Thyroid gland (tissue), 4 donors: ENCODE measurements around the gene SOD3. TPM values are rescaled to one million over a fixed set of nuclear protein-coding genes. Genes with fewer than 3 reads are reported as not detected.

ENCODE experiments used
- DNase-seq, 2 donors: peaks; one replicate each; pipeline ENCODE4 v3.0.0-alpha.2; 2019
- H3K27ac ChIP-seq, 3 donors: fragments of 200-600 bp; sonication (generic); 1 replicate in 2 of 3; 2 replicates in 1 of 3; pipeline ENCODE4 v1.5.1; 2016 to 2019; ENCODE audit warnings: mild to moderate bottlenecking in 1 of 3, moderate library complexity in 1 of 3
- H3K27me3 ChIP-seq: fragments of 200-600 bp; sonication (generic); one replicate; pipeline ENCODE4 v1.5.1; 2019
- H3K36me3 ChIP-seq, 2 donors: fragments of 200-600 bp; sonication (generic); one replicate each; pipeline ENCODE4 v1.5.1; 2016 to 2019
- H3K4me1 ChIP-seq, 2 donors: fragments of 200-600 bp; sonication (generic); one replicate each; pipeline ENCODE4 v1.5.1; 2017 to 2019
- H3K4me3 ChIP-seq, 3 donors: fragments of 200-600 bp; sonication (generic); replicated peaks in 1 of 3; 1 replicate in 2 of 3; 2 replicates in 1 of 3; pipeline ENCODE4 v1.5.1; 2016; ENCODE audit warnings: mild to moderate bottlenecking in 1 of 3
- H3K9me3 ChIP-seq: fragments of 200-600 bp; sonication (generic); one replicate; pipeline ENCODE4 v1.5.1; 2017
- CTCF ChIP-seq, 6 experiments: fragments of 200-600 bp in 3 of 6; fragments of 450-650 bp in 3 of 6; sonication (generic) in 3 of 6; IDR thresholded peaks; one replicate each; pipeline ENCODE4 v1.5.1; 2016 to 2019; ENCODE audit warnings: antibody characterized with exemption in 6 of 6, mild to moderate bottlenecking in 2 of 6, inconsistent platforms in 1 of 6, moderate library complexity in 1 of 6
- POLR2A ChIP-seq, 2 donors: fragments of 450-650 bp; IDR thresholded peaks; one replicate each; pipeline ENCODE4 v1.6.1; 2017; ENCODE audit warnings: antibody characterized with exemption in 2 of 2, mild to moderate bottlenecking in 2 of 2, moderate library complexity in 1 of 2
- WGBS, 2 donors: methylation state at CpG; one replicate each; pipeline ENCODE4 v1.1.5; 2017; 5-methylcytosine and 5-hydroxymethylcytosine counted together
- intact Hi-C: fragments of 100-400 bp; cut with DNase I; formaldehyde crosslinking; loops from one replicate; pipeline ENCODE4 v1.15.1; 2023
- total RNA-seq, 4 donors: library from RNA; depleted of rRNA; stranded (reverse); fragments of >200 nt; gene quantifications; one replicate each; pipeline ENCODE4 v1.2.3, GENCODE V29; 2016

The SOD3 gene
- total RNA-seq, 4 donors from 2014 or later, result 140 to 215 (median 162) TPM

GRCh38 chr4:24792552-24792951 is 2.8 kb upstream of the SOD3 start:
- Histone ChIP-seq H3K27ac (no peak overlapping the region), H3K27me3 (no peaks in the 10 kb centered on the region), H3K36me3 (no peaks in the 10 kb centered on the region), H3K4me1 (peaks cover 10 to 25% of the 10 kb centered on the region in 2 donors), H3K9me3 (no peaks in the 10 kb centered on the region), H3K4me3 (no peak overlapping the region)
- 80 to 84% methylated on average over 4 of the region's 4 CpGs for WGBS, 2 donors
- no peak for DNase-seq
- TF ChIP-seq CTCF (IDR thresholded peaks at IDR 0.05), result no peak
- intact Hi-C loops, result loop anchor here (10.0 kb wide), 1 partner anchor 122 kb away; the partner anchor contains the start of gene CCDC149

- TF ChIP-seq POLR2A (IDR thresholded peaks at IDR 0.05), result no peak
- TF ChIP-seq CTCF (IDR thresholded peaks at IDR 0.05), result peak in 3 of 6 experiments; percentile 5 to 20 (median 10)
- Histone ChIP-seq H3K4me3 (no peak overlapping the region), H3K9me3 (no peaks in the 10 kb centered on the region), H3K36me3 (no peaks in the 10 kb centered on the region), H3K4me1 (peaks cover 10 to 25% of the 10 kb centered on the region in 2 donors), H3K27ac (peak overlapping the region in 1 of 3 donors; percentile 90), H3K27me3 (no peaks in the 10 kb centered on the region)
- intact Hi-C loops, result loop anchor here (10.0 kb wide), 1 partner anchor 121 kb away; the partner anchor contains the start of gene CCDC149
- 82 to 85% methylated on average over 8 of the region's 8 CpGs for WGBS, 2 donors
- no peak for DNase-seq
Measured at GRCh38 chr4:24793219-24794005, 2.0 kb upstream of the SOD3 start.

GRCh38 chr4:24794051-24794450 is 1.3 kb upstream of the SOD3 start:
- TF ChIP-seq CTCF (IDR thresholded peaks at IDR 0.05) (no peak), POLR2A (IDR thresholded peaks at IDR 0.05) (no peak)
- H3K27ac ChIP-seq, result peak overlapping the region; percentile 0 to 91 (median 90)
- no peaks in the 10 kb centered on the region for H3K27me3 ChIP-seq
- DNase-seq, result no peak
- intact Hi-C loops, result loop anchor here (10.0 kb wide), 1 partner anchor 121 kb away; the partner anchor contains the start of gene CCDC149
- peaks cover 10 to 25% of the 10 kb centered on the region in 2 donors for H3K4me1 ChIP-seq
- H3K4me3 ChIP-seq, result no peak overlapping the region
- no peaks in the 10 kb centered on the region for H3K36me3 ChIP-seq
- 69 to 80% methylated on average over 4 of the region's 4 CpGs for WGBS, 2 donors
- H3K9me3 ChIP-seq, result no peaks in the 10 kb centered on the region

DNA sequence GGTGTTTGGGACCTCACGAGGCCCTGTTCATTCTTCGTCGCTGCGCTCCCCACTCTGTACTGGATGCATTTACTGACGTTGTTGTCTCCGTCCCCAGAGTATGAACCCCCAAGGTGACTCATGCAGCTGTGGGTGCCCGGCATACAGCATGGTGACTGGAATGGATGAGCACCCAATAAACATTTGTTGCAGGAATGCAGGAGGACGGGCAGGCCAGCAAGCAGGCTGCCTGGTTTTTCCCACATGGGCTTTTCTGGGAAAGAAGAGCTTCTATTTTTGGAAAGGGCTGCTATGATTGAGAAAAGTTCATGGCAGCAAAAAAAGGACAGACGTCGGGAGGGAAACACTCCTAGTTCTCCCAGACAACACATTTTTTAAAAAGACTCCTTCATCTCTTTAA is 893 bp upstream of the SOD3 start:
- WGBS, 2 donors, result 69 to 80% methylated on average over 10 of the region's 10 CpGs
- Histone ChIP-seq H3K9me3 (no peaks in the 10 kb centered on the region), H3K36me3 (no peaks in the 10 kb centered on the region), H3K4me1 (peaks cover 10 to 26% of the 10 kb centered on the region in 2 donors), H3K4me3 (no peak overlapping the region), H3K27ac (peak overlapping the region; percentile 0 to 91 (median 90)), H3K27me3 (no peaks in the 10 kb centered on the region)
- TF ChIP-seq POLR2A (IDR thresholded peaks at IDR 0.05) (no peak), CTCF (IDR thresholded peaks at IDR 0.05) (no peak)
- intact Hi-C loops, result loop anchor here (10.0 kb wide), 1 partner anchor 120 kb away; the partner anchor contains the start of gene CCDC149
- no peak for DNase-seq
